Measurements from ENCODE around the gene IGSF3. TPM values are rescaled to one million over a fixed set of nuclear protein-coding genes. Genes with fewer than 3 reads are reported as not detected.

Gene IGSF3
- total and polyA plus RNA-seq, 2 of the 8 experiments (the other 6 are each of a cell fraction or from before 2014, with no cell fraction given): 30.0 to 32.2 TPM

DNA sequence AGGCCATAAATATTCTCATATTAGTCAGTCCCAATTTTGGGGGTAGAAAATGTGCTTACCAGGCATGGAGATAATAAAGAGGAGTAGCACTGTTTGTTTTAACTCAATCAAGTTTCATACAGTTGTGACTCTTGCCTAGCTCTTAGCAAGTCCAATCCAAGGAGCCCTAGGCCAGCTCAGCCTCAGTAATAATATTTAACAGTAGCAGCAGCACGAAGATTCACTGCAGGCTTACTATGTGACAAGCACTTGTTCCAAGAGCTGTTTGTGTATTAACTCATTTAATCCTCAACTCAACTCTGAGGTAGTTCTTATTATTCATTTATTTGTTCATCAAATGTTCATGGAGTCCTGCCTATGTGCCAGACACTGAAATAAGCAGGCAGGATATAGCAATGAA is 109.0 kb downstream of the IGSF3 start (continued):
- TF ChIP-seq, protein P1, sequence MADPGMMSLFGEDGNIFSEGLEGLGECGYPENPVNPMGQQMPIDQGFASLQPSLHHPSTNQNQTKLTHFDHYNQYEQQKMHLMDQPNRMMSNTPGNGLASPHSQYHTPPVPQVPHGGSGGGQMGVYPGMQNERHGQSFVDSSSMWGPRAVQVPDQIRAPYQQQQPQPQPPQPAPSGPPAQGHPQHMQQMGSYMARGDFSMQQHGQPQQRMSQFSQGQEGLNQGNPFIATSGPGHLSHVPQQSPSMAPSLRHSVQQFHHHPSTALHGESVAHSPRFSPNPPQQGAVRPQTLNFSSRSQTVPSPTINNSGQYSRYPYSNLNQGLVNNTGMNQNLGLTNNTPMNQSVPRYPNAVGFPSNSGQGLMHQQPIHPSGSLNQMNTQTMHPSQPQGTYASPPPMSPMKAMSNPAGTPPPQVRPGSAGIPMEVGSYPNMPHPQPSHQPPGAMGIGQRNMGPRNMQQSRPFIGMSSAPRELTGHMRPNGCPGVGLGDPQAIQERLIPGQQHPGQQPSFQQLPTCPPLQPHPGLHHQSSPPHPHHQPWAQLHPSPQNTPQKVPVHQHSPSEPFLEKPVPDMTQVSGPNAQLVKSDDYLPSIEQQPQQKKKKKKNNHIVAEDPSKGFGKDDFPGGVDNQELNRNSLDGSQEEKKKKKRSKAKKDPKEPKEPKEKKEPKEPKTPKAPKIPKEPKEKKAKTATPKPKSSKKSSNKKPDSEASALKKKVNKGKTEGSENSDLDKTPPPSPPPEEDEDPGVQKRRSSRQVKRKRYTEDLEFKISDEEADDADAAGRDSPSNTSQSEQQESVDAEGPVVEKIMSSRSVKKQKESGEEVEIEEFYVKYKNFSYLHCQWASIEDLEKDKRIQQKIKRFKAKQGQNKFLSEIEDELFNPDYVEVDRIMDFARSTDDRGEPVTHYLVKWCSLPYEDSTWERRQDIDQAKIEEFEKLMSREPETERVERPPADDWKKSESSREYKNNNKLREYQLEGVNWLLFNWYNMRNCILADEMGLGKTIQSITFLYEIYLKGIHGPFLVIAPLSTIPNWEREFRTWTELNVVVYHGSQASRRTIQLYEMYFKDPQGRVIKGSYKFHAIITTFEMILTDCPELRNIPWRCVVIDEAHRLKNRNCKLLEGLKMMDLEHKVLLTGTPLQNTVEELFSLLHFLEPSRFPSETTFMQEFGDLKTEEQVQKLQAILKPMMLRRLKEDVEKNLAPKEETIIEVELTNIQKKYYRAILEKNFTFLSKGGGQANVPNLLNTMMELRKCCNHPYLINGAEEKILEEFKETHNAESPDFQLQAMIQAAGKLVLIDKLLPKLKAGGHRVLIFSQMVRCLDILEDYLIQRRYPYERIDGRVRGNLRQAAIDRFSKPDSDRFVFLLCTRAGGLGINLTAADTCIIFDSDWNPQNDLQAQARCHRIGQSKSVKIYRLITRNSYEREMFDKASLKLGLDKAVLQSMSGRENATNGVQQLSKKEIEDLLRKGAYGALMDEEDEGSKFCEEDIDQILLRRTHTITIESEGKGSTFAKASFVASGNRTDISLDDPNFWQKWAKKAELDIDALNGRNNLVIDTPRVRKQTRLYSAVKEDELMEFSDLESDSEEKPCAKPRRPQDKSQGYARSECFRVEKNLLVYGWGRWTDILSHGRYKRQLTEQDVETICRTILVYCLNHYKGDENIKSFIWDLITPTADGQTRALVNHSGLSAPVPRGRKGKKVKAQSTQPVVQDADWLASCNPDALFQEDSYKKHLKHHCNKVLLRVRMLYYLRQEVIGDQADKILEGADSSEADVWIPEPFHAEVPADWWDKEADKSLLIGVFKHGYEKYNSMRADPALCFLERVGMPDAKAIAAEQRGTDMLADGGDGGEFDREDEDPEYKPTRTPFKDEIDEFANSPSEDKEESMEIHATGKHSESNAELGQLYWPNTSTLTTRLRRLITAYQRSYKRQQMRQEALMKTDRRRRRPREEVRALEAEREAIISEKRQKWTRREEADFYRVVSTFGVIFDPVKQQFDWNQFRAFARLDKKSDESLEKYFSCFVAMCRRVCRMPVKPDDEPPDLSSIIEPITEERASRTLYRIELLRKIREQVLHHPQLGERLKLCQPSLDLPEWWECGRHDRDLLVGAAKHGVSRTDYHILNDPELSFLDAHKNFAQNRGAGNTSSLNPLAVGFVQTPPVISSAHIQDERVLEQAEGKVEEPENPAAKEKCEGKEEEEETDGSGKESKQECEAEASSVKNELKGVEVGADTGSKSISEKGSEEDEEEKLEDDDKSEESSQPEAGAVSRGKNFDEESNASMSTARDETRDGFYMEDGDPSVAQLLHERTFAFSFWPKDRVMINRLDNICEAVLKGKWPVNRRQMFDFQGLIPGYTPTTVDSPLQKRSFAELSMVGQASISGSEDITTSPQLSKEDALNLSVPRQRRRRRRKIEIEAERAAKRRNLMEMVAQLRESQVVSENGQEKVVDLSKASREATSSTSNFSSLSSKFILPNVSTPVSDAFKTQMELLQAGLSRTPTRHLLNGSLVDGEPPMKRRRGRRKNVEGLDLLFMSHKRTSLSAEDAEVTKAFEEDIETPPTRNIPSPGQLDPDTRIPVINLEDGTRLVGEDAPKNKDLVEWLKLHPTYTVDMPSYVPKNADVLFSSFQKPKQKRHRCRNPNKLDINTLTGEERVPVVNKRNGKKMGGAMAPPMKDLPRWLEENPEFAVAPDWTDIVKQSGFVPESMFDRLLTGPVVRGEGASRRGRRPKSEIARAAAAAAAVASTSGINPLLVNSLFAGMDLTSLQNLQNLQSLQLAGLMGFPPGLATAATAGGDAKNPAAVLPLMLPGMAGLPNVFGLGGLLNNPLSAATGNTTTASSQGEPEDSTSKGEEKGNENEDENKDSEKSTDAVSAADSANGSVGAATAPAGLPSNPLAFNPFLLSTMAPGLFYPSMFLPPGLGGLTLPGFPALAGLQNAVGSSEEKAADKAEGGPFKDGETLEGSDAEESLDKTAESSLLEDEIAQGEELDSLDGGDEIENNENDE (IDR thresholded peaks at IDR 0.05; ENCODE audit: insufficient replicate concordance, low read length): no peak
- TF ChIP-seq, protein P2, sequence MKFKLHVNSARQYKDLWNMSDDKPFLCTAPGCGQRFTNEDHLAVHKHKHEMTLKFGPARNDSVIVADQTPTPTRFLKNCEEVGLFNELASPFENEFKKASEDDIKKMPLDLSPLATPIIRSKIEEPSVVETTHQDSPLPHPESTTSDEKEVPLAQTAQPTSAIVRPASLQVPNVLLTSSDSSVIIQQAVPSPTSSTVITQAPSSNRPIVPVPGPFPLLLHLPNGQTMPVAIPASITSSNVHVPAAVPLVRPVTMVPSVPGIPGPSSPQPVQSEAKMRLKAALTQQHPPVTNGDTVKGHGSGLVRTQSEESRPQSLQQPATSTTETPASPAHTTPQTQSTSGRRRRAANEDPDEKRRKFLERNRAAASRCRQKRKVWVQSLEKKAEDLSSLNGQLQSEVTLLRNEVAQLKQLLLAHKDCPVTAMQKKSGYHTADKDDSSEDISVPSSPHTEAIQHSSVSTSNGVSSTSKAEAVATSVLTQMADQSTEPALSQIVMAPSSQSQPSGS (IDR thresholded peaks at IDR 0.05; ENCODE audit: low read length): no peak

Data from H1 (cell line).